Right forelimb (tissue), 1 donor: ENCODE data around the gene RFFL.
"Not testable (repeated sequence)": the region's sequence is repeated elsewhere in the genome, so short reads cannot be mapped to it uniquely, and the experiment has no call there.

Experiments
- DNase-seq: peaks from one replicate; pipeline ENCODE4 v3.0.0-alpha.2; 2018

Gene RFFL

DNA sequence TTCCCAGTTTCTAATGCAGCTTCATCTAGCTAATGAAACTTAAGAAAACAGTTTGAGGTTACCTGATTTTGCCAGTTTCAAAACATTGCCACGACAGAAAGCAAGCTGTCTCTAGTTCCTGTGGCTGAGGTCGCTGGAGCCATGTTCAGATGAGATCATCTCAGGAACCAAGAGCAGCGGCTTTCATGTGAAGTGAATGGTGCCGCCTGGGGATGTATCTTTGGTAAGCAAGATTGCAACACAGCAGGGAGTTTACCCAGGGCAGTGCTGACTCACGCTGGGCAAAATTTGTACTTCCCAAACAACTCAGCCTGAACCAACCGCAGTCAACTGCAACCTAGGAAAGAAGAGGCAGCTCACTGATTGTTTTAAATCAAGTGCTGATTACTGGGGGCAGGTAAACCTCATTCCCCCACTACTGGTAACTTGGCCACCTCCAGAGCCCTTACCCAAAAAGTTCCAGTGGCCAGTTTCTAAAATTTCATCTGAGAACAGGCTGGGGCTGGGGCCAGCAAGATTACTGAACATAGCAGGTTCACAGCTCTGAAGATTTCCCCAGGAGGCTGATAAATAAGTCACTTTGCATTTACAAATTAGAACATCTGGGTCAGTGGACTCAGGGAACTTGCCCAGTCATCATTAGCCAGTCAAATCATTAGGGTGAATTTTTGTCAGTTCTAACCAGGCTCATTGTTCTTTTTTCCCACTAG is at the start of gene RFFL:
TSS of gene RFFL (minus strand) at position 194 of the 710 bp plus-strand sequence. CDS start 37,154 bp downstream, outside the sequence.
- peak; percentile 62 for DNase-seq

DNA sequence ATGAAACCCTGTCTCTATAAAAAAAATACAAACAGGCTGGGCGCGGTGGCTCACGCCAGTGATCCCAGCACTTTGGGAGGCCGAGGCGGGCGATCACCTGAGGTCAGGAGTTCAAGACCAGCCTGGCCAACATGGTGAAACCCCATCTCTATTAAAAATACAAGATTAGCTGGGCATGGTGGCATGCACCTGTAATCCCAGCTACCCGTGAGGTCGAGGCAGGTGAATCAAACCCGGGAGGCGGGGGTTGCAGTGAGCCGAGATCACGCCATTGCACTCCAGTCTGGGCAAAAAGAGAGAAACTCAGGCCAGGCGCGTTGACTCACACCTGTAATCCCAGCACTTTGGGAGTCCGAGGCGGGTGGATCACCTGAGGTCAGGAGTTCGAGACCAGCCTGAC is 47.3 kb upstream of the RFFL start:
- not testable (repeated sequence) for DNase-seq

DNA sequence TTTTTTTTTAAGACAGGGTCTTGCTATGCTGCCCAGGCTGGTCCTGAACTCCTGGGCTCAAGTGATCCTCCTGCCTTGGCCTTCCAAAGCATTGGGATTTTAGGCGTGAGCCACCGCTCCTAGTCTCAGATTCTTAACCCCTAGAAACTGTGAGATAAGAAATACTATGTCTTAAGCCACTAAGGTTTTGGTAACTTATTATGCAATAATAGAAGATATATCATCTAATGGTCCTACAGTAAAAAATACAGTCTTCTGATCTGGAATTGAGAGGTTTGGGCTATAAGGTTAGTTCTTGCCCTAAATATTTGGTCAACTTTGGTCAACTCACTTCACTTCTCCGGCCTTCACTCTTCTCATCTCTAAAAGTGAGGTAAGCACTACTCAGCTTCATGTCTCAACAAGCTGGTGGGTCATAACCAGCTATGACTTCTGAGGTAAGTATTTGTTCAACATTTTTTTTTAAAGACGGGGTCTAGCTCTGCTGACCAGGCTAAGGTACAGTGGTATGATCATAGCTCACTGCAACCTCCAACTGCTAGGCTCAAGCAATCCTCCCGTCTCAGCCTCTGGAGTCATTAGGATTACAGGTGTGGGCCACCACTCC is 41.4 kb upstream of the RFFL start:
- no peak for DNase-seq

GRCh38 chr17:35103271-35103670 is 39.8 kb upstream of the RFFL start:
- DNase-seq, result no peak

GRCh38 chr17:35101725-35102124 is 38.2 kb upstream of the RFFL start:
- no peak for DNase-seq

GRCh38 chr17:35101036-35101435 is 37.5 kb upstream of the RFFL start:
- no peak for DNase-seq

- DNase-seq, result no peak
Measured at GRCh38 chr17:35099908-35100307, 36.4 kb upstream of the RFFL start.

DNA sequence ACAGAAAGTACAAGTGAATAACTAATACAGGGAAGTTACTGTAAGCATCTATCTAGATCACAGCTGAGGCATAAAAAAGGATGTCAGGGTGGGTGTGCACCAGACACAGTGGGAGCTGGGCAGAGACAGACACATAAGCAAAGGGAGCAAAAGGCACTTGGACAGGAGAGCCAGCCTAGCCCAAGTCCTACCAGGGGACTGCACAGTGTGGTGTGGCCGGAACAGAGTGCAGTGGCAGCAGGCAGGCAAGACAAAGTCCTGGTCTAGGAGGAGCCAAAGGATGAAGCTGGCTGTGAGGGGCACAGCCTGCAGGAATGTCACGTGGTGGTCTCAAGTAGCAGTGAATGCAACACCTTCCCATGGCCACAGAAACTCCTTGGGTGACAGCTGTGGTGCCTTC is 34.3 kb upstream of the RFFL start:
- DNase-seq, result no peak

DNA sequence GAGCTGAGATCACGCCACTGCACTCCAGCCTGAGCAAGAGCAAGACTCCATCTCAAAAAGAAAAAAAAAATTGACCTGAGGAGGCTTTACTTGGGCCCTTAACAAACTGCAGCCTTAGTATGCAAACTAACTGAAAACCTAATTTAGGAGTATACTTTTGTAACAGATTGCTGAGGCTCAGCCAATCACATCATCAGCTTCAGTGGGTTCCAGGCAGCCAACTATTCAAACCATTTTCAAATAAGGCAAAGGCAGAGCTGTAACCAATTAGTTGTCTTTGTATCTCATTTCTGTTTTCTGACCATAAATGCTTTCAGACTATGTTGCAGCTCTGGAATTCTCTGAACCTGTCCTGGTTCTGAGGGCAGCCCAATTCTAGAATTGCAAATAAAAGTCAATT is 32.2 kb upstream of the RFFL start:
- no peak for DNase-seq

DNA sequence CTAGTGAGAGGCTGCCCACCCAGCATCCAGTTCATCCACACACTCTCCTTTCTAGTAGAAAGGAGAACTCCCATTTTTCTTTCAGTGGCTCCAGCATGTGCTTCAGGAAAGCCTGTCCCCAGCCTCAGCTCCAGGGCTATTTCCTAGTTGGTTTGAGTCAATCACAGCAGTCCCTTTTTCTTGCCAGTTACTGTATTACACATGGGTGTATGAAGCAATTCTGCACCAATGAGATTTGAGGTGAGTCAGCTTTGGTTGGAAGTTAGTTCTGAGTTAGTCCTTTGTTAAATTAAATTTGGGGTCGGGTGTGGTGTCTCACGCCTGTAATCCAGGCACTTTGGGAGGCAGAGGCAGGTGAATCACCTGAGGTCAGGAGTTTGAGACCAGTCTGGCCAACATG is 31.4 kb upstream of the RFFL start:
- no peak for DNase-seq

GRCh38 chr17:35090707-35091106 is 27.2 kb upstream of the RFFL start:
- not testable (repeated sequence) for DNase-seq

GRCh38 chr17:35089586-35090296 is 26.2 kb upstream of the RFFL start:
- DNase-seq, result no peak

DNA sequence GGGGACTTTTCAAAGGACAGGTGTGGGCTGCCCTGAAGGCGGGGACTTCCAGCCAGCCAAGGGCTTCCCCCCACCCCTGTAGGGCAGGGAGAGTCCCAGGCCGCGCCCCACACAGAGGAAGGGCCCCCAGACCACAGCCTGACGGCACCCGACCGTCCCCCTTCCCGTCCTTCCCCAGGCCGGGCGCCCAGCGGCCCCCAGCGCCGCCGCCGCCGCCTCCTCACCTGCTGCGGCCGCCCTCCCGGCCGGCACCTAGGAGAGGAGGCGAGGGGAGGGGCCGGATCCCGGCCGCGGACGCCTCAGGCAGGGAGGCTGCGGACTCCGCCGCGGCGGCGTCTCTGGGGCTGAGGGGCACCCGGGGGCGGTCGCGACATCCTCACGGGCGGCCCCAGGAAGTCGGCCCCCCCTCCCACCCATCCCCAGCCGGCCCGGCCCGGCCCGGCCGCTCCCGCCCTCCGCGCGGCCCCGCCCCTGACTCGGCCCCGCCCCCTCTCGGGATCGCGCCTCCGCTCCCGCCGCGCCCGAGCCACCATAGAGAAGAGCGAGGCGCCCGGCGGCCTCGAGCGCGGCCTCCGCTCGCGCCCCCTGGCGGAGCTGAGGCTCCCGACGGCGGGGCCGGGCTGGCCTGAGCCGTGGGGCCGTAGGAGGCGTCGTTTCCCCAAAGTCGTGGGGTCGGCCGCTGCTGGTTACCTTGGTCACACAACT is 25.5 kb upstream of the RFFL start:
- peak; percentile 93 for DNase-seq

- peak; percentile 65 for DNase-seq
Measured at GRCh38 chr17:35088356-35088880, 24.9 kb upstream of the RFFL start.

- peak; percentile 45 for DNase-seq
Measured at GRCh38 chr17:35087731-35088355, 24.3 kb upstream of the RFFL start.

DNA sequence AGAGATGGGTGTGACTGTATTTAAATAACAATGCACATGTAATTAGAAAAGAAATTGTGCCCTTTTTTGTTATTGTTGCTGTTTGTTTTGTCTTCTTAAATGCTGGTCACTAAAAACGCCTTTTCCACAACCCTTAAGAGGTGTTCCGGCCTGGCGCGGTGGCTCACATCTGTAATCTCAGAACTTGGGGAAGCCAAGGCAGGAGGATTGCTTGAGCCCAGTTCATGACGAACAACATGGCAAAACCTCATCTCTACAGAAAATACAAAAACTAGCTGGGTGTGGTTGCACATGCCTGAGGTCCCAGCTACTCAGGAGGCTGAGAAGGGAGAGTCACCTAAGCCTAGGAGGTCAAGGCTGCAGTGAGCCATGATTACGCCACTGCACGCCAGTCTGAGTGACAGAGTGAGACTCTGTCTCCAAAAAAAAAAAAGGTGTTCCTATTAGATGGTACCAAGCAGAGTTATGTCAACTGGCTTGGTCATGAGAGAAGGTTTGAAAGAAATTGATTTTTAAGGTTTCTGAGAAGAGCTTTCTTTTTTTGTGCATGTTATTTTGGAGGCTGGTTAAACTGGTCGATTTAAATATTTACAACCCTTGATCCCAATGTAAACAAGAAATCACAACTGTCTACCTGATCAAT is 23.5 kb upstream of the RFFL start:
- DNase-seq, result no peak

DNA sequence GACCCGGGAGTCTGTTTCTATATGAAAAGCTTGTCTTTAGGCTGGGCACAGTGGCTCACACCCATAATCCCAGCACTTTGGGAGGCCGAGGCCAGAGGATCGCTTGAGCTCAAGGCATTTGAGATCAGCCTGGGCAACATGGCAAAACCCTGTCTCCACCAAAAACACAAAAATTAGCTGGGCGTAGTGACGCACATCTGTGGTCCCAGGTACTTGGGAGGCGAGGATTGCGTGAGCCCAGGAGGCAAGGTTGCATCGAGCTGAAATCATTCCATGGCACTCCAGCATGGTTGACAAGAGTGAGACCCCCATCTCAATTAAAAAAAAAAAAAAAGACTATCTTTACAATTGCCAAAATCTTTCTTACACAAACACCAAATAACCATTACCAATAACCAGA is 22.7 kb upstream of the RFFL start:
- DNase-seq, result no peak

DNA sequence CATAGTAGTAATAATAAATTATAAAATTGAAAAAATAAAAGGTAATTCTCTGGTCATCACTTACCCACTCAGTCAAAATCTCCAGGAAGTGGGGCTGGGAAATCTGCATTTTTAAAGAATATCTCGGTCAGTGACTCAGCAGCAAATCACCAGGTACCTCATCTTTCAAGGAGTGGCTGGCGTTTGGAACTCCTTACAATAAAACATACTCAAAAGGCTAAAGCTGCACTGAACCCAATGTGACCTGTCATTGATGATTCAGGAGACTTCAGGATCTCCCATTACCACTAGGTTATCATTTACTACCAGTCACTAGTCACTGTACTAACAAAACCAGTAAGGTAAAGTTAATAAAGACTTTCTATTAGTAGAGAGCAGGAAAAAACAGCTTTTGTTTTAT is 21.5 kb upstream of the RFFL start:
- DNase-seq, result no peak

- DNase-seq, result no peak
Measured at GRCh38 chr17:35083071-35083470, 19.6 kb upstream of the RFFL start.

DNA sequence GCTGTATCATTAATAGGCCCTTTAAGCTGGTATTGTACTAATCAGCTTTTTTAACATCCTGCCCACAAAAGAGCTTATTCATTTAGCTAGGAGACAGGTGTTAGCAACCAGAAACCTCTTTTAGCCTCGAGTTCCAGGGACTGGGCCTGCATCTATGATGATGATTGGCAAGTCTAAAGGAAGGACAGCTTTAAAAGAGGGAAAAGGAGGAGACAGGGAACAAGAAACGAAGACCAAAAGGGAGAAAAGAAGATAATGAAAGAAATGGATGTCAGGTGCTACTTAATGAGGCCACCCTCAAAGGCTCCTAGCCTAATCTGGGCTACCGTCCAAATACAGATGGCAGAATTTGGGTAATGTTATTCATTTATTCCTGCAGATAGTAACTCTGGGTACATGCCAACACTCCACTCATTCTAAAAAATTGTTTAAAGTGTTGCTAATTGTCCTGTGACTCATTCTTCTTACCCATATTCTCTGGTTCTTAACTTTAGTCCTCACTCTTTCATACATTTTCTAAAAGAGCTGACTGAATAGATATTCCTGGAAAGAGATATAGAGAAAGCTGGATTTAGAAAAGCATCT is 18.7 kb upstream of the RFFL start:
- DNase-seq, result no peak

DNA sequence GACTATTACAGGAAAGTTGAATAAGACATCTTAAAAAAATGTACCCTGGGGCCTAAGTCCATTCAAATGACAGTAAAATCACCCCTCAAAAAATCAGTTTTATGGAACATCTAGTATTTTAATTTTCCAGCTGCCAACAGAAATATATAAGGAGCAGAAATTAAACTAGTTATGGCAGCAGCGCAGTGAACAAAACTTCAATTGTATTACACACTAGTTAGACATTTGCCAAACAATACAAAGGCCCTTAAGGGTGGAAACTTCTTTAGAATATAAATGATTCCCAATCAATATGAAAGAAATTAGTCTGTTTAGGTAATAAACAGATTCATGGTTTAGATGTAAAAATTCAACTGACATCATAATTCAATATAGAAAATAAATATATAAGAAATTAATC is 18.1 kb upstream of the RFFL start:
- DNase-seq, result no peak

DNA sequence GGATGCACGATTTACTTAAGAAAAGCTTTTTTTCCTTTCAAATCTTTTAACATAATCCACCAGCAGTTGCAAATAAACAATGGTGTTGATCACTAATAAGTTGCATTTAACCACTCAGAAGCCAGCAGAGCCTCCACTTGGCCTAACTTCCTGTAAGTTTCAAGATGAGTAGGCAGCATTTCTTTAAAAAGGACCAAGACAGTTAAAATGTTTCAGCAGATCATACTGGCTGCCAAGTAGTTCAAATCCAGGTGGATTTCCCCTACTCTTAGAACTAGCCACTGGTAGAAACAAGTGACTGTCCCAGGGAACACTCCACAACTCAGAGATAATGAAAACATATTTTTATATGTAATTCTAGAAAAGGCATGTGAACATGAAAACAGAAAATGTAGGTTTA is 17.0 kb upstream of the RFFL start:
- DNase-seq, result no peak
